GM21423 (cell line): ENCODE measurements around the gene ANKRD39.
"Not testable (repeated sequence)": the region's sequence is repeated elsewhere in the genome, so short reads cannot be mapped to it uniquely, and the experiment has no call there.

Experiments
- ATAC-seq: cut with Tn5 transposase; IDR thresholded peaks from one replicate; pipeline ENCODE4 v1.9.1; 2021; ENCODE audit warnings: mild to moderate bottlenecking, moderate library complexity; ENCODE audit not compliant: unreplicated experiment

ANKRD39 gene

DNA sequence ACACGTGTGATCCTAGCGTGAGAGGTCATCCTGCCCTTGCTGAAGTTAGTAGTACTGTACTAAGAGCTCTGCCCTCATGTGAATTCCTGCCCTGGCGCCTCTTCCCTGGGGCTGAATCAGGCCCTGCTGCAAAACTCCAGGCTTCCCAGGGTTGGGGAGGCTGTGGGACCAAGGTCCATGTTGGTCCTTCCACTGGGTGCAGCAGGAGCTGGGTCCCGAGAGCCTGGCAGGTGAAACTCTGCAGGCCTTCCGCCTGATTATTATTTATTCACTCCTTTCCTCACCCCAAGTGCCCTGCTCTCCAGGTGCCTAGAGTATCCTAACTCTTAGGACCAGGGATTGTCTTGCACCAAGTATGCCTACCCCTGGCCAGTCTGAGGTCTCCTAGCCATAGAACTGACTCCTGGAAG is 47.0 kb downstream of the ANKRD39 start:
- ATAC-seq: no peak

DNA sequence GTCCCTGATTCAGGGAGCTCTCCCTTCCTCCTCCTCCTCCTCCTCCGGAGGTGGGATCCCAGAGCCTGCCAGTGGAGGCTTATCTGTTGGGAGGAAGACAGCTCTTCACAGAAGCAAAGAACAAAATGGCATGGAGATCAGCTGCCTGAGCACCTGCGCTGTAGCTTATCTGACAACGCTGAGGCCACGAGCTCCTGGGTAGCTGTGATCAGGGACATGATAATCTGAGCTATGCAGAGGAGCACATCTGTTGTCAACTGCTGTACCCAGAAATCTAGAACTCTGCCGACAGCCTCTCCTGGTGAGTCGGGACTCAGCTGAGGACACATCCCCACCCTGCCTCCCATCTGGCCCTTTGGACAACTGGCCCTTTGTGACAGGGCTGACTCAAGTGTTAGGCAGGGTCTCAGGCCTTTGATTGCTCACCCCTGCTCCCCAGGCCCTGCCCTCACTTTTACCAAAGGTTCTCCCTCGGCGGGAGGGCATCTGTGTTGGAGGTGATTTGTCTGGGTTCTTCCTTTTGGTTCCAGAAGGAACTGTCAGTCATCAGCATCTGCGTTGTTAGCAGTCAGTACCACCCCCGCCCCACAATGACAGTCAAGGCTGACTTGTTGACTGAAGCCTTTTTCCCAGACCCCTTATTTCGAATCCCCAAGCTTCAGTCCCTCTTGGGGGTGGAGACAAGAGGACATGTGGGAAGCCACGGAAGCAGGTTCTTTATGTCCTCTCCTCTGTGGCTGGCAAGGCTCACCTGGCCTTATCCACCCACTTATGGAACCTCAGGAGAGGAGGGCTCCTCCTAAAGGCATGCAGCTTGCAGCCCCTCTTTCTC is 47.6 kb downstream of the ANKRD39 start:
- ATAC-seq: no peak

DNA sequence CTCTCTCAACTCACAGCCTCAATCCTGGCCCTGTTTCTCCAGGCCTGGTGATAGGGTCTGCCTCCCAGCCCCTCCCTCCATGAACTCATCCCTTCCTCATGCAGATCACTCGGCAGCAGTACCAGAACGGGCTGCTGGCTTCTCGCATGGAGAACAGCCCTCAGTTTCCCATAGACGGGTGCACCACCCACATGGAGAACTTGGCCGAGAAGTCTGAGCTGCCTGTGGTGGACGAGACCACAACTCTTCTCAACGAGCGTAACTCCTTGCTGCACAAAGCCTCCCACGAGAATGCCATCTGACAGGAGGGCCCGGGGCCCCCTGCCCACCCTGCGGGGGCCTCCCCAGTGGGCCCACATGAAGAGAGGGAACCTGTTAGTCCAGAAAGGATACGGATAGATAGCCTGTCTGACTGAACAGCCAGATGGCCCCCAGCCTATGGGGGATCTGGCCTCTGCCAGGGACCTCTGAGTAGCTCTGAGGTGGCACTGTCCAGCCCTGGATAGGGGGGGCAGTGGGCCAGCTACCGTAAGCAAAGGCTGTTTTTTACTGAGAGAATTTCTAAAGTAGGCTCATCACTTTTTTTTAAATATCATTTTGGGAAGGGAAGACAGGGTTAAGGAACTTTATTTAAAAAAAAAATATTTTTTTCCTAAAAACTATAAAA is 48.5 kb downstream of the ANKRD39 start:
- ATAC-seq: no peak

GRCh38 chr2:96808176-96808837 is 49.5 kb downstream of the ANKRD39 start:
- ATAC-seq: no peak

- no peak for ATAC-seq
Observed at GRCh38 chr2:96807127-96807471, 50.7 kb downstream of the ANKRD39 start.

DNA sequence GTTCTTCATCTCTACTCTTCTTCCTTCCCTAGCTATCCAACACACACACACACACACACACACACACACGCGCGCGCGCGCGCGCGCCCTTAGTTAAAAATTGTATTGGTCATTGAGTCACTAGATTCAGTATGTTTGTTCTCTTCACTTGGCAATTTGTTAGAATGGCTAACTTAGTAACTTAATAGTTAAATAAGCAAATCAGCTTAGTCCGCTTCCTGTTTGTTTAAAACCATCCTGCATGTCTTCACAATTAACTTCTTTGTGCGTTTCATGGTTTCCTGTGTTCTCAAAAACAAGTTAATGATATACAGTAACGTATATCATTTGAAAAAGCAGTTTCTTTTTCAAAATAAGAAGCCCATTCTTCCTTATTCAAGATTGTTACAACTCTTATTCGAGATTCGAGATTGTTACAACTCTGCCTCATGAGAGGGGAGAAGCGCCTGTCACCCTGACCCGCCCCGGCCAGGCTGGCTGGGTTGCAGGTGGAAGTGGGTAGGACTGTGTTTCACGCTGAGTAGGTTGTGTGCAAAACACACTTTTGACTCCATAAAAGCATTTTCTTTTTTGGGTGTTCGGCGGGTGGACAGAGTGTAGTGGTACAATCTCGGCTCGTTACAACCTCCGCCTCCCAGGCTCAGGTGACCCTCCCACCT is 51.2 kb downstream of the ANKRD39 start:
- ATAC-seq: peak; percentile 62

GRCh38 chr2:96805946-96806345 is 51.9 kb downstream of the ANKRD39 start:
- ATAC-seq: not testable (repeated sequence)

DNA sequence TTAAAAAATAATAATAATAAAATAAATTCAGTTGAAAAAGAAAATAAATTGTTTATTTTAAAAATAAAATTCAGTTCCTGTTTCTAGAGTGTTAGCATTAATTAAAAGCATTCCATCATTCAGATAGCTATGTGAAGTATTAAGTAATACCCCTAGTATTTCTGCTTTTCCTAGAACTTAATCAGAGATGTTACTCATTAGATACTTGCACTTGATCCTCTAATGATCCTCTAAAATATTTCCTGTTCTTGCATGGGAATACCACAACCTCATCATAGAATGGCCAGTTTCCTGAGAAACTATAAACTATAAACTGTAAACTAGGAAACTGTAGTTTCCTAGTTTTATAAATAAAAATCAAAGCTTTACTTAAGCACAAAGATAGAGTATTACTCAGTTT is 52.8 kb downstream of the ANKRD39 start:
- no peak for ATAC-seq

- no peak for ATAC-seq
Observed at GRCh38 chr2:96802721-96803120, 55.1 kb downstream of the ANKRD39 start.

GRCh38 chr2:96801786-96802595 is 55.8 kb downstream of the ANKRD39 start:
- no peak for ATAC-seq

DNA sequence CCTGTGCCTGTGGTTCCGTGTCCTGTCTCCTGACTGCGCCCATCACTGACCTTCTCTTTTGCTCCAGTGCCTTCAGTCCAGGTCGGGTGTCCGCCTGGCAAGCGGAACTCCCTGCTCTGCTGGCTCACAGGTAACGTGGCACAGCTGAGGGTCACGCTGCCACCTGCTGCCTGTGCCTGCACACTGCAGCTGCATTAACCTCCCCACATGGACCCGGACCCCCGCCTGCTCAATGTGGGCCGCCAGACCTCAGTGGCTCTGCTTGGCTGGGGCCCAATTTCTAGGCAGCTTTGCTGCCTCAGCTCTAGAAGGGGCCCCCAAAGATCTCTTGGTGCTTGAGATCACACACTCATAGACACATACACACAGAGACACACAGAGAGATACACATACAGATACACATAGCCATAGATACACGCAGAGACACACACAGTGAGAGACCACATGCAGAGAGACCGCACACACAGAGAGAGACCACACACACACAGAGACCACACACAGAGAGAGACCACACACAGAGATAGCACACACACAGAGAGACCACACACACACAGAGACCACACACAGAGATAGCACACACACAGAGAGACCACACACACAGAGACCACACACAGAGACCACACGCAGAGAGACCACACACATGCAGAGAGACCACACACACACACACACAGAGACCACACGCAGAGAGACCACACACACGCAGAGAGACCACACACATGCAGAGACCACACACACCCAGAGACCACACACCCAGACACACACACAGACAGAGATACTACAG is 56.6 kb downstream of the ANKRD39 start:
- peak; percentile 80 for ATAC-seq

GRCh38 chr2:96800061-96801004 is 57.5 kb downstream of the ANKRD39 start:
- no peak for ATAC-seq

DNA sequence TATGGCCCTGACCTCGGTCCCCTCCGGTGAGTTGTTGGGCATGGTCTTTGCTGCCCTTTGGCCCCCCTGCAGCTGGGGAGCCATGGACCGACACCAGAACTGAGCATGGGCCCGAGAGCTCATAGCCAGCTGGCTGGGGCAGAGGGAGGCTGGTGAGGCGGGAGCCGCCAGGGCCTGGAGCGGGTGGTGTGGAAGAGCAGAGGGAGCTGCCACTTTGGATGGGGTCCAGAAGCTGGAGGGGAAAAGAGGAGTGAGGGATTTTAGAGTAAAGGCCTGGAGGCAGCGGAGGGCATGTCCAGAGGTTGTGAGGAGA is 58.2 kb downstream of the ANKRD39 start:
- no peak for ATAC-seq

- no peak for ATAC-seq
Observed at GRCh38 chr2:96798733-96799622, 58.8 kb downstream of the ANKRD39 start.
